ENCODE measurements around the gene EID3.

Gene EID3

DNA sequence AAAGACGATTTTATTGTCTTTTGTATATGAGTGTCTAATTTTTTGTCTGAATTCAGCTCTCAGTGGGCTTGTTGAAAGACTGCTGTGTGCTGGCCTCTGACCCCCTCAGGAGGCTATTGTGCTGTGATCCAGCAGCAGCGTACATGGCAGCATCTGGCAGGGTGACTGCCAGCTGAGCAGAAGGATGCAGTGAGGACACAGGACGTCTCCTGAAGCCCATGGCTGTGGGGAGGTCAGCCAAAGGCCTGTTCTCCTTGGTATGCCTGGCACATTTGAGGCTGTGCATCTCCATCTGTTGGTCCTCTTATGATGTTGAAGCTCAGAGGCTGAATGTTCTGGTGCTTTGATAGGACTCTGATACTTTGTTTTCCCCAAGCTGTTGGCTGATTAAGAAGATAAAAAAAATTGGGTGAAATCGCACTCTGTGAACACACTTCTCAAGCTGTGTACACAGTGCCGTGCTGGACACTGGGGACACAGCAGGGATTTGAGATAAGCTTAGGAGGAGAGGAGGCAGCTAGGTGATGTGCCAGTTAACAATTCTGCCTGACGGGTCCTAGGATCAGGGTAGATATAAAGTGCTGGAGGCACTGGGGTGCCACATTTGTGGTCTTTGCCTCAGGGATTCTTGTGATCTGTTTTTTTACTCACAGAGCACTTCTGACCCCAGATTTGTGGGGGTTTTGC lies 37.5 kb downstream of the EID3 start:
- no peak for DNase-seq

DNA sequence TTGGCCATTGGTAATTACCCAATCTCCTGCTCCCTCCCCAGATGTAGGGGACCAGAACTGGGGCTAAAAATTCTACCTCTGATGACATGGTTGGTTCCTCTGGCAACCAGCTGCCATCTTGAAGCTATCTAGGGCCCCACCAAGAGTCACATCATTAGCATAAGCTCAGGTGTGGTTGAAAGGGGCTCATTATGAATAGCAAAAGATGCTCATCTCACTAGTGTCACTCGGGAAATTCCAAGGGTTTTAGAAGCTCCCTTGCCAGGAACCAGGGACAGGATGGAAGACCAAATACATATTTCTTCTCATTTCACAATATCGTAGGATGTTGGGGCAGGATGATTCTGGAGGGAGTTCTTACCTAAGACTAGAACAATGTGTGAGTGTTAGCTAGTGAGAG lies 38.6 kb downstream of the EID3 start:
- no peak for DNase-seq

DNA sequence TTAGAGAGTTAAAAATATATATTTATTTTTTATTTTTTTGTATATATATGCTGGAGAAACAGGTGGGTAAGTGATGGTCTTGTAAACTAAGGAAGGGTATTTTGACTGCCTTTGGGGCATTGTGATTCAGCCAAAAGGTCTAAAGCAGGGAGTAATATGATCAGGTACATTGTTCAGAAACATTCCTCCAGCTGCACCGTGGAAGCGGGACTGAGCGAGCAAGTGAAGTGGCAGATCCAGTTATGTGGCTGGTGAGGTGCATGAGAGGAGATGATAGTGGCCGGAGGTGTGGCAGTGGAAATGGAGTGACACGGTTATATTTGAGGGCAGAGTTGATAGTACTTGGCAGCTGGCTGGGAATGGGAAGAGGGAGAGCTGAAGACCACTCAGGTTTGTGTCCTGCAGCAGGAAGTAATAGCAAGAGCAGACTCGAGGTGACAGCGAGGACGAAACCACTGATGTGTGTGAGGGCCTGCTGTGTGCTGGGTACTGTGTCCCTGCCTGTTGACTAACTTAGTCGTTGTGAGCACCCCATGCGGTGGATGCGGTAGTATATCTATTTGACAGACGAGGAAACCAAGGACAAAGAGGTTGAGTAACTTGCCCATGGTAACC lies 39.2 kb downstream of the EID3 start:
- no peak for DNase-seq

DNA sequence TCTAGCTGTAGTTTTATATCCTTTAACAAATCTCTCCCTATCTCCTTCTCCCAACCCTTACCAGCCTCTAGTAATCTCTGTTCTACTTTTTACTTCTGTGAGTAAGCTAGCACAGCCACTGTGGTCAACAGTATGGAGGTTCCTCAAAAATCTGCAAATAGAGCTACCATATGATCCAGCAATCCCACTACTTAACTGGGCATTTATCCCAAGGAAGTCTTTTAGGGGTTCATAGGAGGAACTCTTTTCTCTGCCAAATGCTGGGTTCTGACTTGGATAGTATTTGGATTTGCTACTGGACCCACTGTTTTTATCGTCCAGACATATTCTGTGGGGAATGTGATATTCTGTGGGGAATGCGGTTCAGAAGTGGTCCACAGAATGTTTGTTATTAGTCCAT lies 41.1 kb downstream of the EID3 start:
- DNase-seq = no peak

DNA sequence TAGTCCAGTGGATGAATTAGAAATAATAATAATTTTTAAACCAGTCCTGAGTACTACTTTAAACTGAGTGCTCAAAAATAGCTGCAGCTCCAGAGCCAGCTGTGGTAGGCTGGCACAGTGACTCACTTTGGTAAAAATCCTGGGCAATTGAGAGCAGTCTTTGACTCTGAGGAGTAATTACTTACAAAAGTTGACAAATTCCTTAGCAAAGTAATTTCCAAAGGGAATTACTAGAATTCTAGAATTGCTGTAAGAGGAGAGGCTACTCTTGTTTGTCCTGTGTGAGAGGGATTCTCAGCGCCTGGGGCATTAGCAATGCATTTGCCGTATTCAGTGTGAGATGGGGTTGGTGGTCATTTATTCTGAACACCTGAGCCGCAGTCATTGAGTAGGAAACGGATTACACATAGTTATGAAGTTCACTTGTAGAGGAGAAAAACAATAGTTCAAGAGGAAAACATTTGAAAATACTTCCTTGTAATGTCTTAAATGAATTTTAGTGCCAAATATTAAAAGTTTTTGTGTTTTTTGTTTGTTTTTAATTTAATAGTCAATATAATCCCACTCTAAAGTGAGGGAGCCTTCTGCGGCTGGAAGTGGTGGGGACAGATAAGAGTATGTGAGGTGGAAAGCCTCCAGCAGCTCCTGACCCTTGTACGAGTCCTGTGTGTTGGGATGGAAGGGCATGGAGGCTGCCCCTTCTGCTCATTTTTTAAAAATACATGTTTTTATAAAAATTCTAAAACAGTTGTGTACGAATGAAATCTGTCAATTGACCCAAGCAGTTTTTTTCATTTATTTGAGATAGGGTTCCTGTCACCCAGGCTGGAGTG lies 41.9 kb downstream of the EID3 start:
- no peak for DNase-seq

DNA sequence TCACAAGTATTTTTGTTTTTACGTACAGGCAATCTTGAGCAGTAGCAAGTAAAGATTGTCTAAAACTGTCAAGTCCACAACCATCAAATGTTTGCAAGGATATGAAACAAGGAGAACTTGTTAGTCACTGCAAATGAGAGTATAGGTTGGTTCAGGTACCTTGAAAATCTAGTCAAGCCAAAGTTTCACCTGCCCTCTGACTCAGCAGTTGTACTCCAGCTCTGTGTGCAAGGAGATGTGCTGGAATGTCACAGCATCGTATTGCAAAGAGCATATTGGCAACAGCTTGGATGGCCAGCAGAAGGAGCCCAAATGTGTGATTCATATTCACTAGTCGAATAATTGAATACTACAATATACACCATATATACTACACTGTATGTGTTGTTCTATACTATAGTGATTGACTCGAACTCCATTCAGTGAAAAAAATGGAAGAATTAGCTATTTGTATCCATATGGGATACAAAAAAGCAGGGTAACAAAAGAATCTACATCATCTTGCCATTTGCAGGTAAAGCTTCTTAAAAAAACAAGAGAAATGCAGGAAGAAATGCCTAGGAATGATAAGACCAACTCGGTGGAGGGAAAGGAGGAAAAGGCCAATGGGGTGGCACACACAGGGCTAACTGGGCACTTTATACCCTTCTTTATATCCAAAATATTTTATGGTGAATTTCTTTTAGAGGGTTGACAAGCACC lies 44.0 kb downstream of the EID3 start:
- no peak for DNase-seq

DNA sequence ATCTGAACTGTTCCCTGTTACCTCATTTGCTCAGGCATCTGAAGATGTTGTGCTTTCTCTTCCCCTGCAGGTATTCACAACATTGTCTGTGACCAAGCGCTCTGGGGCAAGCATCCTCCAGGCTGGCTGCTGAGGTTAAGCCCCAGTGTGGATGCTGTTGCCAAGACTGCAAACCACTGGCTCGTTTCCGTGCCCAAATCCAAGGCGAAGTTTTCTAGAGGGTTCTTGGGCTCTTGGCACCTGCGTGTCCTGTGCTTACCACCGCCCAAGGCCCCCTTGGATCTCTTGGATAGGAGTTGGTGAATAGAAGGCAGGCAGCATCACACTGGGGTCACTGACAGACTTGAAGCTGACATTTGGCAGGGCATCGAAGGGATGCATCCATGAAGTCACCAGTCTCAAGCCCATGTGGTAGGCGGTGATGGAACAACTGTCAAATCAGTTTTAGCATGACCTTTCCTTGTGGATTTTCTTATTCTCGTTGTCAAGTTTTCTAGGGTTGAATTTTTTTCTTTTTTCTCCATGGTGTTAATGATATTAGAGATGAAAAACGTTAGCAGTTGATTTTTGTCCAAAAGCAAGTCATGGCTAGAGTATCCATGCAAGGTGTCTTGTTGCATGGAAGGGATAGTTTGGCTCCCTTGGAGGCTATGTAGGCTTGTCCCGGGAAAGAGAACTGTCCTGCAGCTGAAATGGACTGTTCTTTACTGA lies 44.9 kb downstream of the EID3 start:
- DNase-seq = no peak

- no peak for DNase-seq
Measured at GRCh38 chr12:104348994-104349494, 45.5 kb downstream of the EID3 start.

GRCh38 chr12:104350211-104351056 lies 46.9 kb downstream of the EID3 start:
- no peak for DNase-seq

DNA sequence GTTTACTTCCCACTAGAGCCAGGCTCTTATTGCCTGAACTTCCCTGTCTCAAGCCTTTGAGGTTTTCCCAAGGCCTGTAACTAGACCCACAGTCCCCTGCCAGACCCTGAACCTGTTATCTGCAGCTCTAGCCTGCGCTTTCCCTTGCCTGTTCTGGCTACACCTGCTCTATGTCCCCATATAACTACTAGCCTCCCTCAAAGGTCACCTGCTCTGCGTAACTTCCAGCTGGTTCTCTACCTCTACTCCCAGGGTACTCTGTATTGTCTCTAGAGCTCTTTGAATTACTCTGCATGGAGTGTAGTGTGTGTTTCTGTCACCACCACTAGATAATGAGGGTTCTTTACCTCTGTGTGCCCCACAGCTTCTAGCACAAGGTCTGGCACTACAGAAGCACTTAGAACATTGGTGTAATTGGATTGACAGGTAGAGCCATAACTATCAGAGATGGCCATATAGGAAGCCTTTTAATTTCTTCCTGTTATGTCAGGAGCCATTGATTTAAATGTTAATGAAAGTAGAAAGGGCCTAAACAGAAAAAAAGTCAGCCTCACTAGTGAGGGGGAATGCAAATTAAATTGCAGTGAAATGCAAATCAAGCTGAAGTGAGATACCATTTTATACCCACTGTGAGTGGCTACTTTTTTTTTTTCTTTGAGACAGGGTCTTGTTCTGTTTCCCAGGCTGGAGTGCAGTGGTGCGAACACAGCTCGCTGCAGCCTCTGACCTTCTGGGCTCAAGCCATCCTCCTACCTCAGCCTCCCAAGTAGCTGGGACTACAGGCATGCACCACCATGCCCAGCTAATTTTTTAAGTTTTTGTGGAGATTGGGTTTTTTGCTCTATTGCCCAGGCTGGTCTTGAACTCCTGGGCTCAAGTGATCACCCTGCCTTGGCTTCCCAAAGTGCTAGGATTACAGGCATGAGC lies 47.8 kb downstream of the EID3 start:
- peak in 1 of 2 donors; percentile 9 for DNase-seq

DNA sequence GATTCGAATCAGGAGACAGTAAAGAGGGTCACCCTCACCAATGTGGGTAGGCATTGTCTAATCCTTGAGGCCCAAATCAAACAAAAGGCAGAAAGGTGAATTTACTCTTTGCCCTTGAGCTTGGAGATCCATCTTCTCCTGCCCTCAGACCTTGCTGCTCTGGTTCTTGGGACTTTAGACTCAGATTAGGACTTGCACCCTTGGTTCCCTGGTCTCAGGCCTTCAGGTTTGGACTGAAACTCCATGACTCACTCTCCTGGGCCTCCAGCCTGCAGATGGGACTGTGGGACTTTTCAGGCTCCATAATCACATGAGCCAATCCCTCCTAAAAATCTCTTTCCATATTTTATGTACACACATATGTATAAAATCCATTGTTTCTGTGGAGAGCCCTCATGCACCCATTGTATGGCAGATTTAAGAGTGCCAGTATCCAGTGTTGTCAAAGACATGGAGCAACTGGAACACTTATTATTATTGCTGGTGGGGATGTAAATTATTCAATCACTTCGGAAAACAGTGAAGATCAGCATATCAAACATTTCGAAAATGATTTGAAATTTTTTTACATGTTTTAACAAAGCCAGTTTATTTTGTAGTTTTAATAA lies 48.7 kb downstream of the EID3 start:
- no peak for DNase-seq

DNA sequence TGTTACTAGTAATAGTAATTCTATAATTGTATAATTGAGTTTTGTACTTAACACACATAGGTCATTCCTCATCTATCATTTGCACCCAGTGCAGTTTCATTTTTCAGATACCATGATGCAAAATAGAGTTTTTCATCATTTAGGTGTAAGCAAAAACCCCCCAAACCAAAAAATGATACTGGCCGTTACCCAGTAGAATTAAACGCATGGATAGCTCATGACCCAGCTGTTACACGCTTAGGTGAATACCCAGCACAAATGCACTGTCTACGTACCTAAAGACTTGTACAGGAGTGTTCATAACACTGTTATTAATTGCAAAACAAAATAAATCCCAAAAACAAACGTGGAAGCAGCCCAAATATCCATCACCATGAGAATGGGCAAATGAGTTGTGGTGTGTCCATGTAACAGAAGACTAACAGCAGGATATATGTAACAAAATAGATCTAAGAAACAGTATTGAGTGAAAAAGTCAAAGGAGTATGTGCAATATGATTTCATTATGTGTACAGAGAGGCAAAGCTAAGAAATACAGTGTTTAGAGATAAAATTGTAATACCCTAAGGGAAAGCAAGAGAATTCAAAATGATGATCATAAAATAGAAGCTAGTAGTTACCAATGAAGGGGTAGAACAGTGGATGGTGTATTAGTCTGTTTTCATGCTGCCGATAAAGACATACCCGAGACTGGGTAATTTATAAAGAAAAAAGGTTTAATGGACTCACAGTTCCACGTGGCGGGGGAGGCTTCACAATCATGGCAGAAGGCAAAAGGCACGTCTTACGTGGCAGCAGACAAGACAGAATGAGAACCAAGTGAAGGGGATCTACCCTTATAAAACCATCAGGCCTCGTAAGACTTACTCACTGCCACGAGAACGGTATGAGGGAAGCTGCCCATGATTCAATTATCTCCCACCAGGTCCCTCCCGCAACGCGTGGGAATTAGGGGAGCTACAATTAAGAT lies 49.8 kb downstream of the EID3 start:
- no peak for DNase-seq

GRCh38 chr12:104354167-104354867 lies 50.8 kb downstream of the EID3 start:
- no peak for DNase-seq

All from inflammatory macrophage treated with lipopolysaccharide for 1 hour (primary cell).